OCI-LY3 (cell line): ENCODE measurements around the gene FKBP7.

Experiments used
- EZH2phosphoT487 ChIP-seq: fragments of 200-600 bp; shearing (Covaris generic); IDR thresholded peaks from 2 replicates; pipeline ENCODE4 v1.6.1; 2018; ENCODE audit warnings: antibody characterized with exemption, mixed run types, low read depth
- TF ChIP-seq, protein P1 (sequence below): fragments of 200-600, 300-600 bp; sonication (generic); IDR thresholded peaks from 2 replicates; pipeline ENCODE4 v1.5.1; 2014; ENCODE audit warnings: antibody characterized with exemption, low read length, low read depth

DNA sequence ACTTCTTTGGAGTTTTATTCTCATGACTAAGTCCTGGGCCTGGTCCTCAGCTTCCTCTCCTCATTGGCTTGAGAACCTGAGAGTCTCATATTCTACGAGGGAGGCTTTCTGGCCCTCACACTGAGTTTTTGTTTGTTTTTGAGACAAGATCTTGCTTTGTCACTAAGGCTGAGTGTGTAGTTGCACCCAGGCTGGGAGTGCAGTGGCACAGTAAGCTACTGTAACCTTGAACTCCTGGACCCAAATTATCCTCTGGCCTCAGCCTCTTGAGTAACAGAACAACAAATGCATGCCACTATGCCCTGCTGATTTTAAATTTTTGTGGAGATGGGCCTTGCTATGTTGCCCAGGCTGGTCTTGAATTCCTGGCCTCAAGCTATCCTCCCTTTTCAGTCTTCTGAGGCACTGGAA, 50.0 kb downstream of the FKBP7 start:
- TF ChIP-seq, protein P1, sequence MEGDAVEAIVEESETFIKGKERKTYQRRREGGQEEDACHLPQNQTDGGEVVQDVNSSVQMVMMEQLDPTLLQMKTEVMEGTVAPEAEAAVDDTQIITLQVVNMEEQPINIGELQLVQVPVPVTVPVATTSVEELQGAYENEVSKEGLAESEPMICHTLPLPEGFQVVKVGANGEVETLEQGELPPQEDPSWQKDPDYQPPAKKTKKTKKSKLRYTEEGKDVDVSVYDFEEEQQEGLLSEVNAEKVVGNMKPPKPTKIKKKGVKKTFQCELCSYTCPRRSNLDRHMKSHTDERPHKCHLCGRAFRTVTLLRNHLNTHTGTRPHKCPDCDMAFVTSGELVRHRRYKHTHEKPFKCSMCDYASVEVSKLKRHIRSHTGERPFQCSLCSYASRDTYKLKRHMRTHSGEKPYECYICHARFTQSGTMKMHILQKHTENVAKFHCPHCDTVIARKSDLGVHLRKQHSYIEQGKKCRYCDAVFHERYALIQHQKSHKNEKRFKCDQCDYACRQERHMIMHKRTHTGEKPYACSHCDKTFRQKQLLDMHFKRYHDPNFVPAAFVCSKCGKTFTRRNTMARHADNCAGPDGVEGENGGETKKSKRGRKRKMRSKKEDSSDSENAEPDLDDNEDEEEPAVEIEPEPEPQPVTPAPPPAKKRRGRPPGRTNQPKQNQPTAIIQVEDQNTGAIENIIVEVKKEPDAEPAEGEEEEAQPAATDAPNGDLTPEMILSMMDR, result no peak
- TF ChIP-seq EZH2phosphoT487, result no peak
